Fibroblast of skin of right biceps (primary cell): ENCODE data around the gene CLASP2.

Experiments
- DNase-seq: peaks from one replicate; pipeline ENCODE4 v3.0.0-alpha.2; 2013

The CLASP2 gene

DNA sequence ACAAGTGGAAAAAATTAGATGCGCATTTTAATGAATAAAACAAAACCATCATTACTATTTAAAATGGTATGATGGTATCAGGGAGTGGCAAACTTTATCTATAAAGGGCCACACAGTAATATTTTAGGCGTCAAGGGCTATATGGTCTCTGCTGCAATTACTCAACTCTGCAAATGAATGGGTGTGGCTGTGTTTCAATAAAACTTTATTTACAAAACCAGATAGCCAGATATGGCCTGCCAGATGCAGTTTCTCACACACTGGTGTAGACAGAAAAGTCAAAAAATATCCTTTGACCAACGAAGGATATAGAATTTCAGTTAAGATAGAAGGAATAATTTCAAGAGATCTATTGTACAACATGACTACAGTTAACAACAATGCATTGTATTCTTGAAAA, 83.8 kb downstream of the CLASP2 start:
- DNase-seq: no peak

DNA sequence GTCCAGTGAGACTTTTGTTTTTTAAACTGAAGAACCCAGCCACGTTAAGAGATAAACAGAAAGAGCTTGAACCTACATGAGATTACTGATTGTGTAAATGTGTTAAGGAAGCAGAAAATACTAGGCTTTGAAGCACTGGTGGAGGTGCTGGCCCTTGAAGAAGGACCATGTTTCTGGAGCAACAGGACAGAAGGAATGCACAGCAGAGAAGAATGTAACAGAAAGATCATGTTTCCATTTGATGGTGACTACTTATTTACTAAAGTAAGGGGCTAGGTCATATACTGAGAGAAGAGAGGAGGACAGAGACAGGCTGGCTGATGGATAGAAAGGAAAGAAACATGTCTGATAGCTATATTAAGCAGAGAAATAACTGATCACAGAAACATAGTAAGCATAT, 88.8 kb downstream of the CLASP2 start:
- DNase-seq: no peak

DNA sequence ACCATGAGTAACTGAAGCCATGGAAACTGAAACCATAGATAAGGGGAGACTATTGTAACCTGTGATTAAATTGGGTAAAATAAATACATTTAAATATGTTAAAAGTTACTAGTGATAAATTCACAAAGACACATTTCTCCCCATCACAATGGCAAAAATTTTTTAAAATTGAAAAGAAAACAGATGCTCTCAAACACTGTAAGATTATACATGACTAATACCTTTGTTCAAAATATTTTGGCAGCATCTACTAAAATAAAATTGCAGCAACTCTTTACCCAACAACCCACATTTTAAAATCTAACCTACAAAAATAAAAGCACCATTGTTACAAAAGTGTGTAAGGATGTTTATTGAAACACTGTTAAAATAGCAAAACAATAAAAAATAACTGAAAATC, 93.3 kb downstream of the CLASP2 start:
- no peak for DNase-seq

DNA sequence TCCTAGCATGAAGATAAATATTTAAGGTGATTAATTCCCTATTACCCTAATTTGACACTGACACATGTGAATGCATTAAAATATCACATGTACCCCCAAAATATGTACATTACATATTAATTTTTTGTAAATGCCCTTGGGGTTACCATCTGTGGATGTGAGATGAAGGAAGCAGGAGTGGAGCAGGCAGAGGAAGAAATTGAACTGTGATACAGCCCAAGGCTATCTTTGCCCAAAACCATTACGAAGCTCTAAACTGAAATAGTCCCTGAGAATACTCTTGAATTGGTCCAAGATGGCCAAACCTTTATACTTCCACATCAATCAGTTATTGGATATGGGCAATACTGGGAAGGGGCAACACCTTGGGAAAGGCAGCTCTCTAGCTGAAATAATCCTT, 105.0 kb downstream of the CLASP2 start:
- DNase-seq: no peak

DNA sequence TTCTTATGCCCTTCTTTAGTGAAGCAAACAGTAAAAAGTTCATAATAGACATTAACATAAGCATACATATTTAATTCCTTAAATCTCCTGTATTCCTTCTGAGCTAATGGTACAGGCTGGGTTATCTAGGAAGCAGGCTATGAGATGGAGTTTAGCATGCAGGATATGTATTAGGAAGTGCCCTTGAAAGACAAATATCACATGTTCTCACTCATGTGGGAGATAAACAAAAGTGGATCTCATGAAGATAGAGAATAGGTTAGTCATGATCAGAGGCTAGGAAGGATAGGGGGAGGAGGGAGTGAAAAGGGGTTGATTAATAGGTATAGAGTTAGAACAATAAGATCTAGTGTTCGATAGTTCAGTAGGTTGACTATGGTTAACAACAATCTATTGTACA, 105.4 kb downstream of the CLASP2 start:
- no peak for DNase-seq

DNA sequence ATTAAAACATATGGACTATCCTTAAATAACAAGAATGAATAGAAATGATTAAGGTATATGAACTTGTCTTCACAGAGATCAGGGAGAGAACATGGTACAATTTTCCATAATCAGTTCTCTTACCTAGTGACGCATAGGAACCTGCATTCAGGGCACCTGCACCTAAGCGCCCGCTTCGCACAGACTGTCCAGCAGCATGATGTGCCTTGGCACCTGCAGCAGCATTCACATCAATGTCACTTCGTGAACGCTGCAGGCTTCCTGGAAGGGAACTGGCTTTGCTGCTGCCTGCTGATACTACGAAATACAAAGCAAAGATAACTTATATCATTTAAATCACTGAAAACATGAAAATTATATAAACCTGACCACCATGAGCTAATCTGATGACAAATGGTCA, 115.2 kb downstream of the CLASP2 start:
- DNase-seq: no peak

DNA sequence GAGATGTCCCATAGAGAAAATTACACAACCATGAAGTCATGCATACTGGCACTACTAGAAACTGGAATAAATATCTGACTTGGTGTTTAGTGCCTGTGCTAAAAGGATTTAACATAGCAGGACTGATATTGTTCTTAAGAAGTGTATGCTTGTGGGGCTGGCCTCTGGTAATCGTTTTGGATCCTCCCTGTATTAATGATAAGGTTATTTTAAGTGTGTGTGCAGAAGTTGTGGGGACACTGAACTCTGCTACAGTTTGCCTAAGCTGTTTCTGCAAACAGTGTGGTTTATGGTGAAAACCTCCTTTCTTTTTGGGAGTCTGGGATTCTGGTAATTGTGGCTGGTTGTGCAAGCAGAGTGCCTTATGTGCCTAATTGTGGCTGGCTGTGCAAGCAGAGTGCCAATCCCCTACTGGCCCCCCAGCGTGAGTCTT, 120.8 kb downstream of the CLASP2 start:
- no peak for DNase-seq

DNA sequence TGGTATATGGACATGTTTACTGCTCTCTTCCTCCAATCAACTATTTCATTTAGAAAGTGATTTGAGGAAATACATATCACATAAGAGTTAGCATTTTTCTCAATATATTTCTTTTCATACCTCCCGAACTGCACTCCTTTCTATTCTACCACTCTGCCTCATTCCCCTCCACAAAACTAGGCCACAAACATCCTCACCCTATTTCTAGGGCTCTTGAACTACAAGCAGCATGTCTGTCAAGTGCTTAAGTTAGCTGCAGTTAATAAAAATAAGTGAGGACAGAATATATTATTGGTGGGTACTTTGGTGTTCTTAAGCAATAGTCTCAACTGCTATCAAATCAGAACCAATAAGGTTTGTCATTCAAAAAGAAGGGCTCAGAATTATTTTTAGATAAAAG, 125.1 kb downstream of the CLASP2 start:
- DNase-seq: no peak

DNA sequence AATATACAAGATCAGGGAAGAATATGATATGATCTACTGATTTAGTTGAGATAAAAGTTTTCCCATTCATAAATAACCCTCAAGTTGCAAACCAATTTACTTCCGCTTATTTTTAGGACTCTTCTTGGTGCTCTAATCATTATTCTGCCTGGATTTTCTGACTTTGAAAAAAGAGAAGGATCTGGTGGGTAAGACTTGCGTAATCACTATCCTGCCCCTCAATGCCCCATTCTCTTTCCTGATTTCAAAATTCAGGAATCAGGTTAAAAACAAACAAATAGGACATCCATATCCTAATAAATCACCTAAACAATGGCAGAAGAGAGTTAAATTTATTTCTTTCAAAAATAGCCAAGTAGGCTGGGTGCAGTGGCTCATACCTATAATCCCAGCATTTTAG, 127.5 kb downstream of the CLASP2 start:
- DNase-seq: no peak

DNA sequence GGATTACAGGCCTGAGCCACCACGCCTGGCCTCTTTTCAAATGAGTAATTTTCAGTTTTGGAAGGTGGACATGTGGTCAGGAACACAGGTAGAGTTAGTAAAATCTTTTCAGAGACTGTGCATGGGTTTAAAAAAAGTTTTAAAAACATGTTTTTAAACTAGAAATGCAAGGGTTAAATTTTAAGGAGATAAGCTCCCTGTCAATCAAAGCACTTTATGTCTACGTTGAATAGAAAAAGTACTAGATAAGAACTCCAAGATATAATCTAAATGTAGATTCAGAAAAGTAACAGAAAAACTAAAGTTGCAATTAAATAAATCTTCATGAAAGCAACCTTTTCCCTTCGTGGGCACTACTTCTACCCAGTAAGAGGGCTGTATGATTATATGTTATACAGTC, 131.7 kb downstream of the CLASP2 start:
- DNase-seq: no peak

DNA sequence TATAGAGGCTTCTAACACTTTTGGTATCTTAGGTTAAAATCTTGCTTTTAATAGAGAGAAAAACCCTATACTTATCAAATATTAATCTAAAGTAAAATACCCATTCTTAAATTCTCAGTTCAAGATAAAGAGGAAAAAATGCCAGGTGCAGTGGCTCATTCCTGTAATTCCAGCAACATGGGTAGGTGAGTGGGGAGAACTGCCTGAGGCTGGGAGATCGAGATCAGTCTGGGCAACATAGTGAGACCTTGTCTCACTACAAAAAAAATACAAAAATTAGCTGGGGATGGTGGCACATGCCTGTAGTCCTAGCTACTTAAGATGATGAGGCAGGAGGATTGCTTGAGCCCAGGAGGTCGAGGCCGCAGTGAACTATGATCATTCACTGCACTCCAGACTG, 135.8 kb downstream of the CLASP2 start:
- DNase-seq: no peak

DNA sequence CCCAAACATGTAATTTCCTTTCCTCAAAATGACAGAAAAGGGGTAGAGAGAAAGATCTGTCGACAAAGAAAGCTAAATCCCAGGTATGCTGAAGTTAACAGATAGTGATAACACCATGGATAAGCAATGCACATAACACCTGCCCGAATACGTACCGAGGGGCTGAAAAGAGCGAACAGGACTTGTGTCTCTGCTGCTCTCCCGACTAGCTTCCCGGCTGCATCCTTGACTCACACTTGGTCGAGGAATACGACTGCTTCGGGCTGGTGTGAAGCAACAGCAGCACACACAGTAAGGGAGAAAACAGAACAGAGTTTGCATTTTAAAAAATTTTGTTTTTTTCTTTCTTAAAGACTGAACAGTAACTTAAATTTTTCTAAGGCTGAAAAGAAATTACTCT, 136.4 kb downstream of the CLASP2 start:
- no peak for DNase-seq

DNA sequence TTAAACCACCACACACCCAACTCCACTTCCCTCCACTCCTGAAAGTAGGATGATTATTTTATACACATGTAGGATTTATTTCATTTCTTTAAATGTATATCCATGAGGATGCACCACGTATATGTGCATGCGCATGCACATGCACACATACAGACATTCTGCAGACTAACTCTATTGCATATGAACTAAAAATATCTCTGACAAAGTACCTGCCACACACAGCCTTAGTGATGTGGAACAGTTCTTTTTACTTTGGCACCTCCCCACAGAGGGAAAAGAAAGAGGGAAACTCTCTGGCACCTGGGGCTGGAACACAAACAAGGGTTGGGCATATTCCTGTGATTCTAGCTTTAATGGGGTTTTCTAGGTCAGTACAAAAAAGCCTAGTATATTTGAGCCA, 138.2 kb downstream of the CLASP2 start:
- DNase-seq: no peak

DNA sequence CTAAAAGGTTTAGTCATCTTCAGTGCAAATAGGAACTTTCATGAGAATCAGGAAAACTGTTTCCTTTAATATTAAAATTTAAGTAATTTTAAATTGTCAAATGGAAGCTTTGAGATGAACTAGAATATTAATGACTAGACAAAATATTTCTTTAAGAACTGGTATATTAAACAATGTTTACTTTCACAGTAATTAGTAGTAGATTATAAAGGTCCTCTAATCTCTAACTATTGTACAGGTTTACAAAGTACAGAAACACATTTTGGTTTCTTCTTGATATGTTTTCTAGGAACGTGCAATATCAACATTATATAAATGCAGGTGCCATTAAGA, 138.9 kb downstream of the CLASP2 start:
- DNase-seq: no peak

DNA sequence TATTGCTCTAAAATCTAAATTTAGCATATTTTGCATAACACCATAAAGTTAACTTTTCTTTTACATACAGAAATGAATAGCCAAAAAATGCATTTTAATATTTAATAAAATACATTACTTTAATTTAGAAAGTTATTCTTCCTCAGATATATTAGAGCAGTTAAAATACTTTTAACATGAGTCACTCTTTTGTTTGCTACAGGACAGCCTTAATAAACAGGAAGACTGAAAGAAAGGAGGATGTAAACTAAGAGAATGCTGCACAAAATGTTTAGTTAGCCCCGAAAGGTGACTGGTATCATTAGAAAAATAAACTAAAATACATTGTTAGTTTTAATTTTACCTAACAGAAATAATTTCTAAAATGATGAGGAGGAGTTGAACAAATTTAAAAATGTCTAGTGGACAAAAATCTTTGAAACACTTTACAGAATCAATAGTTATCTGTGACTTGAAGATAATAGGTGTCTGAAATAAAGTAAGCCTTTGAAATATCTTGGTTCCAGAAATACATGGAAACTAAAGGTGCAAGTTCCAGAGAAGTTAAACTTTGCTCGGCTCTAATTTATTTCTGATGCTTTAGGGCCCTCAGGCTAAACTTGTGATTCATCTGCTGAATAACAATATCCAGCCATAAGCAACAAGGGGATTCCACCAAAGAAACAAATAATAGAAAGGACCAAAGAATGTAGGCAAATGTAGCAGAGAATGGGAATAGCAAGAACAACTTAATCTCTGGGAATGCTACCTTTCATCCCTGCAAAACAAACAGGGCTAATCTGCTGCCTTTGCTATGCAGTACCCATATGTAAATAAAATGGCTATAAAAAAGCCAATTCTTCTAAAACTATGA, 139.5 kb downstream of the CLASP2 start:
- no peak for DNase-seq

DNA sequence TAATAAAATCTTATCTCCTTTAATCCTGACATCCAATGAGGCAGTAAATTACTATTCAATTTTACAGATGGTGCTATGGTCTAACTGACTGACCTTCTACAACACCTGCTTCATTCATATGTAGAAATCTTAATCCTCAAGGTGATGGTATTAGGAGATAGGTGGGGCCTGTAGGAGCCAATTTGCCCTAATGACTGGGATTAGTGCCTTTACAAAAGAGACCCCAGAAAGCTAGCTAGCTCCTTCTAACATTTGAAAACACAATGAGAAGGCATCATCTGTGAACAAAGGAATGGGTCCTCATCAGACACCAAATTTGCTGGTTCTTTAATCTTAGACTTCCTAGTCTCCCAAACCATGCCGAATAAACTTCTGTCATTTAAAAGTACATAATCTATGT, 140.5 kb downstream of the CLASP2 start:
- no peak for DNase-seq

DNA sequence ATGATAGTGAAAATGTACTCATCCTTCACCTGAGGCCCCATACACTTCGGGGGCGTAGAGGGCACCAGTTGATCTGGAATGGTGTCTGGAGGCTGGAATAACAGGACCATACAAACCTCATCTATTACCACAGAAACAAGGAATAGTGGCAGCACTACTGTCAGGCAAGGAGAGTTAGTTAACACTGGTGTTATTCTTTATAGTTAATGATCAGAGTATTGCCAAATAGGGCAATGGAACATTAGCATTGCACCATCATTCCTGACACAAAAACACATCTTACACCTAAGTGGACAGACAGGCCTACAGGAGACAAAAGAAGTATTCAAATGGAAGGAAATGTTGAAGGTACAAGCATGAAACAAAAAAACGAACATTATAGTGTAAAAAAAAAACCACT, 140.9 kb downstream of the CLASP2 start:
- no peak for DNase-seq

DNA sequence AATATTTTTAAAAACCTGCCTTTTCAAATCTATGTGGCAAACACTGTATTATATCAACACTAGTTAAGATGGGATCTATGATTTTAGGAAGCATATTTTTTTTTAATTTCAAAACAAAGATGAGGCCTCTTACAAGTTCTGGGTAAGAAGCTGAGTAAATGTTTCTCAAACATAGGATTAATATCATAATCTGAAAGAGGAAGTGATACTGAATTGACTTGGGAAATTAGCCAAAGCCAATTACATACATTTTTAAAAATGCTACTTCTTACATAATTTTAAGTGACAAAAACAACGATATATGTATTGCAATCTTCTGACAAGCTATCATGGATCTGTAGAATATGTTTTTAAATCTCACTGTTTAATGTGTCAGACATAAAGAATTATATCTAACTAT, 142.7 kb downstream of the CLASP2 start:
- DNase-seq: no peak

DNA sequence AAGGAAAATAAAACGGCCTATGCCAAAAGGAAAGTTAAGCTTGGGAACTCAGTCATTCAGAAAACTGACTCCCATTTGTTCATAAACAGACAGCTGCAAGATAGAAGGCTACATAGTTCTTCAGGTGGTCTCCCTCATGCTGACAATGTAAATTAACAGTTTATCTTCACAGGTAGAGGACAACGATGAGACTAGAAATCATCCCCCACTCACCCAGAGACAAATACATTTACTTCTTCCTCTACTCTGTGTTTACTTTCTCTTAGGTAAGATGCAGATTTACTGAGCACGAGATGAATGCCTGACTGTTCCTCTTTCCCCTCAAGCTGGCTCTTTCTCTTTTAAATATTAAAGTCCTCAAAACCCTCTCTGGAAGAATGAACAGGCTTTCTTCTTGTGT, 160.2 kb downstream of the CLASP2 start:
- no peak for DNase-seq

DNA sequence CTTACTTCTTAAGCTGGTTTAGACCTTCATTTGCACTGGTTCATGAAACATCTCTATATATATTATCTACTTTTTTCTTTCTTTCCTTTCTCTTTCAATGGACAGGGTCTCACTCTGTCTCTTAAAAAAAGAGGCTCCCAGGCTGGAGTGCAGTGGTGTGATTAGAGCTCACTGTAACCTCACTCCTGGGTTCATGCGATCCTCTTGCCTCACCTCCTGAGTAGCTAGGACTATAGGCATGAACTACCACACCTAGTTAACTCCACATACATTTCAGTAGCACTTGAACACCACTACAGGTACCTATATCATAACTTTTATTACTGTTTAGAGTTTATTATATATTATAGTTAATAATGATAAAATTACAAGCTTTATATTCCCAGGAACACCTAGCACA, 160.8 kb downstream of the CLASP2 start:
- DNase-seq: no peak

DNA sequence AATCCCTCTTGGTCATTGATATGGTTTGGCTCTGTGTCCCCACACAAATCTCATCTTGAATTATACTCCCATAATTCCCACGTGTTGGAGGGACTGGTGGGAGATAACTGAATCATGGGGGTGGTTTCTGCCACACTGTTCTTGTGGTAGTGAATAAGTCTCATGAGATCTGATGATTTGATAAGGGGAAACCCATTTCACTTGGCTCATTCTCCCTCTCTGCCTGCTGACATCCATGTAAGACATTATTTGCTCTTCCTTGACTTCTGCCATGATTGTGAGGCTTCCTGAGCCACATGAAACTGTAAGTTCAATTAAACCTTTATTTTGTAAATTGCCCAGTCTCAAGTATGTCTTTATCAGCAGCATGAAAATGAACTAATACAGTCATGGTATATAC, 171.0 kb downstream of the CLASP2 start:
- no peak for DNase-seq

DNA sequence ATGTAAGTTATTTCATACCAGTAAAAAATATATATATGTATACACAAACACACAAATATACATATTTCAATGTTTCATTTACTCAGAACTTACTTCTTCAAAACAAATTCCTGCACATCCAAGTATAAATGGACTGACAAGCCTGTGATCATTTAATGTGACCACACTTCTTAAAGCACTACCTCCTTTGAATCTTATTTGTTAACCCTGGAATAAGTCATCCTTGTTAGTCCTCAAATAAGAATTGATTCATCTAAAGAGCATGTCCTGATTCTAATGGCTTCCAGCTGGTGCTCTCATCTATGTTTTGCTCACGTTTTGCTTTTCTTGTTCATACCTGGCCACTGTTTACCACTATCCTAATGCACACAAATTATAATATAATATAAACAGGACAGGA, 173.9 kb downstream of the CLASP2 start:
- peak; percentile 46 for DNase-seq

DNA sequence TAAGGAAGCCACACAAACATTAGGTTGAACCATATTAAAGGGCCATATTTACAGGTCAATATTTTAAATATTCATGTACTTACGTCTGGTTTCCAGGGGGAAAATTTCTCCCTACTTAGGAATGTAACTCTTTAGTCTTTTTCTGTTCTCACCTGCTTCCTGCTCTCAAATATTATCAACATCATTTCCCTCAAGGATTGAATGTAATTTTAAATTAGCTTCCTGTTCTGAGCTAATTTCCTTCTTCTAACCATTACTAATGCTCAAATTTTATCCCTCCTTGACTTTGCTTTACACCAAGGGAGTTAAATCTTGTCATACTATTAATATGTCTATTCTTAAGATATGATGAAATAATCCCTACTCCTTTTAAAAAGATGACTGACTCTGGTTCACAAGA, 174.5 kb downstream of the CLASP2 start:
- no peak for DNase-seq

DNA sequence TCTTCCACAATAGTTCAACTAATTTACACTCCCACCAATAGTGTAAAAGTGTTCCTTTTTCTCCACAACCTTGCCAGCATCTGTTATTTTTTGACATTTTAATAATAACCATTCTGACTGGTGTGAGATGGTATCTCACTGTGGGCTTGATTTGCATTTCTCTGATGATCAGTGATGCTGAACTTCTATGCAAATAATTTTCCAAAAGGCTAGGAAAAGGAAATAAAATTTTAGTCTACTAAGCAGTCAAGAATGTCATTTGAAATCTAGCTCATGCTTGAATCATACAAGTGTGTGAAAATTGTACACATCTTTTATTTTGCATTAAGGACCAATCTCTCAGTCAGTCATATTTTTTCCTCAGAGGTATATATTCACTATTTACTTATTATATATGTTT, 176.1 kb downstream of the CLASP2 start:
- DNase-seq: peak; percentile 5

DNA sequence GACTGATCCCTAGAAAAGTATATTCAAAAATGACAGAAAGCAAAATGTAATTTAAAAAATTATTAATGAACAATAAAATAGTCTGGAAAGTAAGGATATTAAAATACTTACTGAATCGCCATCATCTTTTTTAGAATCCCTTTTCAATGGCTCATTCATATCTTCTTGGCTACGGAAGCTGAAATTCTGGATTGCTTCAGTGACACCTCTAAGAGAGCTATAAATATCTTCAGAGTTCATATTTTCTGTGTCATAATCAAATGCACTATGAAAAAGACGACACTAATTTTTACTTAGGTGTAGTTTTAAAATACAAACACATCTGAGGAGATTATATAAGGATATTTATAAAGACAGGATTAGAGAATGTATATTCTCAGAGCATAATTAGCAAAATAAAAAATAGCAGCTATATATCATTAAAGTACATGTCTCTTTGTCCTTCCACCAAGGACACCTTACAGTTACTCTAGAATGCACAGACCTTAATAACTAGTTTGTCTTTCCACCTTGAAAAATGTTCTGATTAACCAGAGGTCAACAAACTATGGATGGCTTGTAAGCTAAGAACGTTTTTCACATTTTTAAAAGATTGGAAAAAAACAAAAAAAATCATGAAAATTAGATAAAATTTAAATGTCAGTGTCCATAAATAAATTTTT, 179.2 kb downstream of the CLASP2 start:
- DNase-seq: no peak
